DND-41 (cell line): Measurements from ENCODE around the gene STMN3.

Experiments
- ATAC-seq: fragments of 200-7000 bp; cut with Tn5 transposase; 3 replicates; pipeline ENCODE4 v1.9.1; 2021; ENCODE audit warnings: low read depth; ENCODE audit not compliant: insufficient read depth
- DNase-seq: peaks from one replicate; pipeline ENCODE4 v3.0.0-alpha.2; 2020
- H2AFZ ChIP-seq: 2 replicates; pipeline ENCODE4 v1.6.0; 2012; ENCODE audit warnings: low read depth, low read length
- H3K27ac ChIP-seq: 2 replicates; pipeline ENCODE4 v1.5.1; 2012; ENCODE audit warnings: low read length, inconsistent platforms
- H3K27me3 ChIP-seq: fragments of 200-600 bp; sonication (generic); 2 replicates; pipeline ENCODE4 v1.6.0; 2012; ENCODE audit warnings: low read length, mild to moderate bottlenecking, inconsistent platforms; ENCODE audit not compliant: insufficient read depth, poor library complexity
- H3K36me3 ChIP-seq: 2 replicates; pipeline ENCODE4 v1.5.1; 2012; ENCODE audit warnings: low read length, inconsistent platforms; ENCODE audit not compliant: insufficient read depth
- H3K4me1 ChIP-seq: 2 replicates; pipeline ENCODE4 v1.5.1; 2012; ENCODE audit warnings: mild to moderate bottlenecking, low read length; ENCODE audit not compliant: insufficient read depth
- H3K4me2 ChIP-seq: 2 replicates; pipeline ENCODE4 v1.6.0; 2012; ENCODE audit warnings: mild to moderate bottlenecking, moderate library complexity, low read length, inconsistent platforms; ENCODE audit not compliant: insufficient read depth
- H3K4me3 ChIP-seq, 2 experiments: fragments of 200-600 bp in 1 of 2; shearing (Covaris generic) in 1 of 2; 2 replicates each; pipeline ENCODE4 v1.5.1; 2012 to 2016; ENCODE audit warnings: inconsistent platforms in 2 of 2, low read length in 2 of 2, mild to moderate bottlenecking in 2 of 2, low read depth in 1 of 2, moderate library complexity in 1 of 2
- H3K79me2 ChIP-seq: 2 replicates; pipeline ENCODE4 v1.6.0; 2012; ENCODE audit warnings: low read length, inconsistent platforms; ENCODE audit not compliant: insufficient read depth
- H3K9ac ChIP-seq: 2 replicates; pipeline ENCODE4 v1.6.0; 2012; ENCODE audit warnings: low read depth, mild to moderate bottlenecking, inconsistent platforms, low read length, moderate library complexity
- H3K9me3 ChIP-seq: 2 replicates; pipeline ENCODE4 v1.5.1; 2012; ENCODE audit warnings: low read length, moderate library complexity, mild to moderate bottlenecking, inconsistent platforms; ENCODE audit not compliant: insufficient read depth, severe bottlenecking
- H4K20me1 ChIP-seq: 2 replicates; pipeline ENCODE4 v1.6.0; 2012; ENCODE audit warnings: low read length; ENCODE audit not compliant: insufficient read depth
- CTCF ChIP-seq: IDR thresholded peaks from 2 replicates; pipeline ENCODE4 v1.5.1; 2012; ENCODE audit warnings: borderline replicate concordance, low read length, moderate library complexity, mild to moderate bottlenecking; ENCODE audit not compliant: poor library complexity, severe bottlenecking; ENCODE audit errors: extremely low read depth
- EZH2 ChIP-seq: IDR thresholded peaks from 3 replicates; pipeline ENCODE4 v1.6.1; 2012; ENCODE audit warnings: borderline replicate concordance, low read depth, mild to moderate bottlenecking, moderate library complexity, low read length, inconsistent platforms; ENCODE audit not compliant: severe bottlenecking

STMN3 gene

GRCh38 chr20:63665708-63666107, 12.5 kb upstream of the STMN3 start:
- Histone ChIP-seq H3K9me3 (no peaks in the 10 kb centered on the region), H3K36me3 (peaks cover 83% of the 10 kb centered on the region), H4K20me1 (peaks cover 18% of the 10 kb centered on the region; the same call in 1 of the 2 replicates), H2AFZ (no peak overlapping the region), H3K27ac (no peak overlapping the region), H3K4me1 (no peaks in the 10 kb centered on the region; the same call in 1 of the 2 replicates), H3K4me3 (no peak overlapping the region), H3K79me2 (peaks cover 36% of the 10 kb centered on the region; the same call in 1 of the 2 replicates), H3K4me2 (no peak overlapping the region), H3K9ac (no peak overlapping the region), H3K27me3 (no peaks in the 10 kb centered on the region)
- DNase-seq: no peak
- TF ChIP-seq CTCF: no peak
- TF ChIP-seq EZH2: no peak
- ATAC-seq: no peak

GRCh38 chr20:63664861-63665594, 11.8 kb upstream of the STMN3 start:
- Histone ChIP-seq H3K4me3 (no peak overlapping the region), H3K27me3 (no peaks in the 10 kb centered on the region), H3K79me2 (peaks cover 42% of the 10 kb centered on the region), H3K9ac (no peak overlapping the region), H4K20me1 (peaks cover 18% of the 10 kb centered on the region; the same call in 1 of the 2 replicates), H3K9me3 (no peaks in the 10 kb centered on the region), H3K27ac (no peak overlapping the region), H3K4me2 (no peak overlapping the region), H3K36me3 (peaks cover 89% of the 10 kb centered on the region), H3K4me1 (peaks cover 6% of the 10 kb centered on the region; the same call in 1 of the 2 replicates), H2AFZ (no peak overlapping the region)
- no peak for DNase-seq
- ATAC-seq: peak; percentile 30; the same call in 1 of the 3 replicates
- no peak for TF ChIP-seq CTCF
- no peak for TF ChIP-seq EZH2

- TF ChIP-seq EZH2 (no peak), CTCF (no peak)
These were observed 11.1 kb upstream of the STMN3 start for GRCh38 chr20:63664143-63664851.

More at GRCh38 chr20:63664143-63664851, 11.1 kb upstream of the STMN3 start:
- H3K27ac ChIP-seq: no peak overlapping the region
- no peak overlapping the region for H3K9ac ChIP-seq
- H3K9me3 ChIP-seq: no peaks in the 10 kb centered on the region
- H2AFZ ChIP-seq: no peak overlapping the region
- no peaks in the 10 kb centered on the region for H3K27me3 ChIP-seq
- ATAC-seq: no peak
- peaks cover 23% of the 10 kb centered on the region; the same call in 1 of the 2 replicates for H4K20me1 ChIP-seq
- H3K4me2 ChIP-seq: no peak overlapping the region
- peaks cover 92% of the 10 kb centered on the region for H3K36me3 ChIP-seq
- no peak for DNase-seq
- H3K79me2 ChIP-seq: peaks cover 50% of the 10 kb centered on the region
- H3K4me3 ChIP-seq: no peak overlapping the region
- H3K4me1 ChIP-seq: peaks cover 14% of the 10 kb centered on the region
